NB4 (cell line): ENCODE results near the gene IL16.

Experiments
- DNase-seq: peaks from one replicate; pipeline ENCODE4 v3.0.0; 2010; ENCODE audit warnings: low read depth
- H3K4me3 ChIP-seq: one replicate; pipeline ENCODE4 v1.5.1; 2011; ENCODE audit warnings: mild to moderate bottlenecking, low read depth, low read length, moderate library complexity
- CTCF ChIP-seq: IDR thresholded peaks from one replicate; pipeline ENCODE4 v1.5.1; 2012; ENCODE audit warnings: low read depth, low read length
- MAX ChIP-seq: IDR thresholded peaks from 2 replicates; pipeline ENCODE4 v1.6.1; 2011; ENCODE audit warnings: low read depth, low read length
- MYC ChIP-seq: IDR thresholded peaks from 2 replicates; pipeline ENCODE4 v1.6.1; 2011; ENCODE audit warnings: low read depth, low read length
- POLR2A ChIP-seq: IDR thresholded peaks from 2 replicates; pipeline ENCODE4 v1.6.1; 2011; ENCODE audit warnings: mild to moderate bottlenecking; ENCODE audit not compliant: insufficient read length; ENCODE audit errors: extremely low read depth

IL16 gene

GRCh38 chr15:81280696-81281455 lies 84.2 kb downstream of the IL16 start:
- H3K4me3 ChIP-seq: no peak overlapping the region
- TF ChIP-seq CTCF (no peak), POLR2A (no peak), MAX (no peak), MYC (no peak)
- DNase-seq: no peak

- TF ChIP-seq MYC: no peak
- no peak for TF ChIP-seq MAX
- no peak for TF ChIP-seq POLR2A
- no peak for TF ChIP-seq CTCF
- no peak for DNase-seq
- no peak overlapping the region for H3K4me3 ChIP-seq
Observed at GRCh38 chr15:81281456-81281735, 84.7 kb downstream of the IL16 start.

- DNase-seq: no peak
- TF ChIP-seq CTCF (no peak), POLR2A (no peak), MYC (no peak), MAX (no peak)
- no peak overlapping the region for H3K4me3 ChIP-seq
Observed at GRCh38 chr15:81281766-81282605, 85.3 kb downstream of the IL16 start.

GRCh38 chr15:81282606-81282895 lies 85.9 kb downstream of the IL16 start:
- no peak for TF ChIP-seq CTCF
- no peak for TF ChIP-seq MAX
- TF ChIP-seq MYC: no peak
- TF ChIP-seq POLR2A: no peak
- DNase-seq: no peak
- H3K4me3 ChIP-seq: no peak overlapping the region

GRCh38 chr15:81282911-81283310 lies 86.2 kb downstream of the IL16 start:
- TF ChIP-seq CTCF (no peak), POLR2A (no peak), MAX (no peak), MYC (no peak)

More at GRCh38 chr15:81282911-81283310, 86.2 kb downstream of the IL16 start:
- no peak overlapping the region for H3K4me3 ChIP-seq
- DNase-seq: no peak
